SU-DHL-6 (cell line): ENCODE results near the gene SAPCD1.

ENCODE experiments used
- CTCF ChIP-seq: fragments of 200-600 bp; sonication (generic); IDR thresholded peaks from one replicate; pipeline ENCODE4 v1.5.1; 2017; ENCODE audit warnings: antibody characterized with exemption, mild to moderate bottlenecking, low read length, moderate library complexity; ENCODE audit not compliant: insufficient read depth, poor library complexity, severe bottlenecking
- EZH2phosphoT487 ChIP-seq: fragments of 200-600 bp; sonication (generic), shearing (Covaris generic); conservative IDR thresholded peaks from 2 replicates; pipeline ENCODE4 v1.6.1; 2018; ENCODE audit warnings: mild to moderate bottlenecking, antibody characterized with exemption, low read length, moderate library complexity, mixed read lengths

GRCh38 chr6:31733734-31734133 is 28.7 kb upstream of the SAPCD1 start:
- TF ChIP-seq CTCF (no peak), EZH2phosphoT487 (no peak)
